Measurements from ENCODE around the gene HMX1. TPM values are rescaled to one million over a fixed set of nuclear protein-coding genes. Genes with fewer than 3 reads are reported as not detected.

Gene HMX1
- total and polyA plus RNA-seq, 2 experiments from 2014 or later, result 0.69 TPM; not detected in 1

- Histone ChIP-seq H2AFZ (no peak overlapping the region), H3K79me2 (replicated peaks; ENCODE audit: insufficient read depth) (no peaks in the 10 kb centered on the region), H3K27me3 (ENCODE audit: insufficient read depth) (no peaks in the 10 kb centered on the region), H3K4me3 (no peak overlapping the region), H3K4me2 (no peak overlapping the region), H3K27ac (ENCODE audit: low read depth) (no peak overlapping the region), H4K20me1 (replicated peaks; ENCODE audit: insufficient read depth) (no peaks in the 10 kb centered on the region), H3K36me3 (ENCODE audit: insufficient read depth) (no peaks in the 10 kb centered on the region), H3F3A (replicated peaks; ENCODE audit: low read depth) (no peaks in the 10 kb centered on the region), H3K9me2 (ENCODE audit: insufficient read depth) (no peaks in the 10 kb centered on the region), H3K4me1 (ENCODE audit: insufficient read depth) (no peaks in the 10 kb centered on the region)
- no peak overlapping the region for H3K27ac Mint-ChIP-seq
- no peaks in the 10 kb centered on the region for H3K36me3 Mint-ChIP-seq (ENCODE audit: low read depth)
- H3K9me3 Mint-ChIP-seq, result no peaks in the 10 kb centered on the region
- TF ChIP-seq REST (IDR thresholded peaks at IDR 0.05; ENCODE audit: unreplicated experiment), result no peak
- TF ChIP-seq ETS1 (IDR thresholded peaks at IDR 0.05), result no peak
- no peak for TF ChIP-seq ZNF462 (CRISPR knock-in tag; IDR thresholded peaks at IDR 0.05)
- TF ChIP-seq EZH2 (IDR thresholded peaks at IDR 0.05; ENCODE audit: low read depth, unreplicated experiment), result no peak
- no peak for TF ChIP-seq STAT1 (IDR thresholded peaks at IDR 0.05; ENCODE audit: unreplicated experiment)
- TF ChIP-seq POLR2AphosphoS5 (IDR thresholded peaks at IDR 0.05; ENCODE audit: low read depth), result no peak
- TF ChIP-seq JUNB (IDR thresholded peaks at IDR 0.05; ENCODE audit: unreplicated experiment), result no peak
- TF ChIP-seq CREB1 (CRISPR knock-in tag; IDR thresholded peaks at IDR 0.05; ENCODE audit: low read depth), result no peak
- no peak for TF ChIP-seq EZH2phosphoT487 (IDR thresholded peaks at IDR 0.05; ENCODE audit: unreplicated experiment)
- no peak for TF ChIP-seq ZNF114 (CRISPR knock-in tag; IDR thresholded peaks at IDR 0.05)
- no peak for TF ChIP-seq CTCF (conservative IDR thresholded peaks at IDR 0.05; ENCODE audit: low read depth in 2 of 2)
- no peak for TF ChIP-seq NANOG (IDR thresholded peaks at IDR 0.05; ENCODE audit: borderline replicate concordance)
- TF ChIP-seq ZNF331 (CRISPR knock-in tag; IDR thresholded peaks at IDR 0.05; ENCODE audit: low read depth), result no peak
- H3K27me3 Mint-ChIP-seq (ENCODE audit: insufficient read depth, low read depth, poor library complexity), result peaks cover 14% of the 10 kb centered on the region
- no peak for DNase-seq (ENCODE audit: low spot score)
- H3K4me3 Mint-ChIP-seq, result no peak overlapping the region
- no peaks in the 10 kb centered on the region for H3K4me1 Mint-ChIP-seq
- ATAC-seq, result no peak
Measured at GRCh38 chr4:8914461-8915171, 43.0 kb upstream of the HMX1 start.
